Gastrocnemius medialis (tissue), 4 donors: ENCODE data around the gene CALHM6.

Experiments used
- POLR2A ChIP-seq, 2 donors: fragments of 450-650 bp; IDR thresholded peaks; one replicate each; pipeline ENCODE4 v1.6.1; 2017; ENCODE audit warnings: antibody characterized with exemption in 2 of 2, mild to moderate bottlenecking in 2 of 2, moderate library complexity in 2 of 2
- TF ChIP-seq, protein P1 (sequence below), 5 experiments: fragments of 450-650 bp in 3 of 5; fragments of 200-600 bp in 2 of 5; sonication (generic) in 2 of 5; IDR thresholded peaks in 4 of 5; conservative IDR thresholded peaks in 1 of 5; 1 replicate in 4 of 5; 2 replicates in 1 of 5; pipeline ENCODE4 v1.5.1; 2016 to 2019; ENCODE audit warnings: antibody characterized with exemption in 5 of 5, mild to moderate bottlenecking in 3 of 5, moderate library complexity in 3 of 5

GRCh38 chr6:116451916-116452315, 9.3 kb upstream of the CALHM6 start:
- TF ChIP-seq POLR2A (IDR thresholded peaks at IDR 0.05): no peak
- TF ChIP-seq, protein P1, sequence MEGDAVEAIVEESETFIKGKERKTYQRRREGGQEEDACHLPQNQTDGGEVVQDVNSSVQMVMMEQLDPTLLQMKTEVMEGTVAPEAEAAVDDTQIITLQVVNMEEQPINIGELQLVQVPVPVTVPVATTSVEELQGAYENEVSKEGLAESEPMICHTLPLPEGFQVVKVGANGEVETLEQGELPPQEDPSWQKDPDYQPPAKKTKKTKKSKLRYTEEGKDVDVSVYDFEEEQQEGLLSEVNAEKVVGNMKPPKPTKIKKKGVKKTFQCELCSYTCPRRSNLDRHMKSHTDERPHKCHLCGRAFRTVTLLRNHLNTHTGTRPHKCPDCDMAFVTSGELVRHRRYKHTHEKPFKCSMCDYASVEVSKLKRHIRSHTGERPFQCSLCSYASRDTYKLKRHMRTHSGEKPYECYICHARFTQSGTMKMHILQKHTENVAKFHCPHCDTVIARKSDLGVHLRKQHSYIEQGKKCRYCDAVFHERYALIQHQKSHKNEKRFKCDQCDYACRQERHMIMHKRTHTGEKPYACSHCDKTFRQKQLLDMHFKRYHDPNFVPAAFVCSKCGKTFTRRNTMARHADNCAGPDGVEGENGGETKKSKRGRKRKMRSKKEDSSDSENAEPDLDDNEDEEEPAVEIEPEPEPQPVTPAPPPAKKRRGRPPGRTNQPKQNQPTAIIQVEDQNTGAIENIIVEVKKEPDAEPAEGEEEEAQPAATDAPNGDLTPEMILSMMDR (IDR thresholded peaks at IDR 0.05 in 4 of 5, conservative IDR thresholded peaks at IDR 0.05 in 1 of 5): no peak
